ENCODE measurements around the gene DENND4A.

GRCh38 chr15:65789759-65790425, 2.2 kb downstream of the DENND4A start:
- no peak for TF ChIP-seq CTCF (IDR thresholded peaks at IDR 0.05 in 4 of 5, conservative IDR thresholded peaks at IDR 0.05 in 1 of 5)
- TF ChIP-seq POLR2A (IDR thresholded peaks at IDR 0.05): no peak
